Body of pancreas (tissue), 4 donors: ENCODE results near the gene CERS3. TPM values are rescaled to one million over a fixed set of nuclear protein-coding genes. Genes with fewer than 3 reads are reported as not detected.

Source experiments
- ATAC-seq: fragments of 150-250 bp; one replicate; pipeline ENCODE4 v1.9.1; 2016
- DNase-seq, 4 donors: peaks; one replicate each; pipeline ENCODE4 v3.0.0-alpha.2; 2019
- H3K27ac ChIP-seq, 4 donors: fragments of 200-600 bp; sonication (generic); 1 replicate in 3 of 4; 2 replicates in 1 of 4; pipeline versions ENCODE4 v1.5.1 to v1.6.1; 2016 to 2019; ENCODE audit warnings: mild to moderate bottlenecking in 1 of 4, mixed read lengths in 1 of 4, moderate library complexity in 1 of 4
- H3K27me3 ChIP-seq, 2 donors: fragments of 200-600 bp; sonication (generic); one replicate each; pipeline ENCODE4 v1.6.0; 2016; ENCODE audit warnings: mild to moderate bottlenecking in 1 of 2
- H3K36me3 ChIP-seq, 2 donors: fragments of 200-600 bp; sonication (generic); replicated peaks in 1 of 2; 2 replicates each; pipeline ENCODE4 v1.5.1; 2016; ENCODE audit warnings: low read depth in 2 of 2; ENCODE audit not compliant: insufficient read depth in 1 of 2
- H3K4me1 ChIP-seq: fragments of 200-600 bp; sonication (generic); one replicate; pipeline ENCODE4 v1.6.0; 2016
- H3K4me3 ChIP-seq, 2 donors: fragments of 200-600 bp; sonication (generic); 1 replicate in 1 of 2; 2 replicates in 1 of 2; pipeline ENCODE4 v1.5.1; 2016 to 2019
- H3K9me3 ChIP-seq, 3 donors: fragments of 200-600 bp; sonication (generic); 1 replicate in 2 of 3; 2 replicates in 1 of 3; pipeline ENCODE4 v1.5.1; 2016
- POLR2A ChIP-seq, 3 donors: fragments of 450-650 bp; IDR thresholded peaks; one replicate each; pipeline ENCODE4 v1.6.1; 2016; ENCODE audit warnings: antibody characterized with exemption in 3 of 3, mild to moderate bottlenecking in 2 of 3
- WGBS, 2 donors: methylation state at CpG; one replicate each; pipeline ENCODE4 v1.1.5; 2017; 5-methylcytosine and 5-hydroxymethylcytosine counted together
- intact Hi-C: fragments of 100-400 bp; cut with DNase I; formaldehyde crosslinking; loops from one replicate; pipeline ENCODE4 v1.15.1; 2023
- total RNA-seq, 2 donors: library from RNA; depleted of rRNA; stranded (reverse); fragments of >200 nt; gene quantifications; one replicate each; pipeline ENCODE4 v1.1.0, GENCODE V29; 2016
- TF ChIP-seq, protein P1 (sequence below), 7 experiments: fragments of 450-650 bp in 4 of 7; fragments of 200-600 bp in 3 of 7; sonication (generic) in 3 of 7; IDR thresholded peaks; one replicate each; pipeline ENCODE4 v1.5.1; 2016 to 2019; ENCODE audit warnings: antibody characterized with exemption in 7 of 7

Gene CERS3
- total RNA-seq, 2 donors from 2014 or later = 0.33 TPM; not detected in 1

DNA sequence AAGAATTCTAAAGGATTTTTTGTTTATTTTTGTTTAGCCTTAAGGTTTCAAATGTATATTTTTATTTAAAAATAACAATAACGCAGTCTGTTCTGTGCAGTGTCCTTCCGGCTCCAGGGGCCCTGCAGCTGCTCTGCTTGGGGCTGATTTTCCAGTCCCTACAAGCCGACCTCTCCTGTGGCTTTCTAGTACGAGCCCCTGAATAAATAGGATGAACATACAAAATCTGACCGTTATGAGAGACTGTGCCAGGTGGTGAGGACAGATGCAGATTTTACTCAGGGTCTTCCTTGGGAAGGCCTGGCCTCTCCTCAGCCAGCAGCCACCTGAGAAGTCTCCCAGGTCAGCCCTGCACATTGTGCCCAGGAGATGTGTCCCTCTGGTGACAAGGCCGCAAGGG lies 127.8 kb downstream of the CERS3 start:
- no peaks in the 10 kb centered on the region for H3K9me3 ChIP-seq
- DNase-seq (no peak), ATAC-seq (no peak)
- H3K4me1 ChIP-seq = no peaks in the 10 kb centered on the region
- no peaks in the 10 kb centered on the region for H3K36me3 ChIP-seq
- intact Hi-C loops = no loop called here
- H3K4me3 ChIP-seq = no peak overlapping the region
- H3K27me3 ChIP-seq = no peaks in the 10 kb centered on the region
- TF ChIP-seq, protein P1, sequence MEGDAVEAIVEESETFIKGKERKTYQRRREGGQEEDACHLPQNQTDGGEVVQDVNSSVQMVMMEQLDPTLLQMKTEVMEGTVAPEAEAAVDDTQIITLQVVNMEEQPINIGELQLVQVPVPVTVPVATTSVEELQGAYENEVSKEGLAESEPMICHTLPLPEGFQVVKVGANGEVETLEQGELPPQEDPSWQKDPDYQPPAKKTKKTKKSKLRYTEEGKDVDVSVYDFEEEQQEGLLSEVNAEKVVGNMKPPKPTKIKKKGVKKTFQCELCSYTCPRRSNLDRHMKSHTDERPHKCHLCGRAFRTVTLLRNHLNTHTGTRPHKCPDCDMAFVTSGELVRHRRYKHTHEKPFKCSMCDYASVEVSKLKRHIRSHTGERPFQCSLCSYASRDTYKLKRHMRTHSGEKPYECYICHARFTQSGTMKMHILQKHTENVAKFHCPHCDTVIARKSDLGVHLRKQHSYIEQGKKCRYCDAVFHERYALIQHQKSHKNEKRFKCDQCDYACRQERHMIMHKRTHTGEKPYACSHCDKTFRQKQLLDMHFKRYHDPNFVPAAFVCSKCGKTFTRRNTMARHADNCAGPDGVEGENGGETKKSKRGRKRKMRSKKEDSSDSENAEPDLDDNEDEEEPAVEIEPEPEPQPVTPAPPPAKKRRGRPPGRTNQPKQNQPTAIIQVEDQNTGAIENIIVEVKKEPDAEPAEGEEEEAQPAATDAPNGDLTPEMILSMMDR (IDR thresholded peaks at IDR 0.05) = no peak
- TF ChIP-seq POLR2A (IDR thresholded peaks at IDR 0.05) = no peak
- no peak overlapping the region for H3K27ac ChIP-seq
- 76 to 84% methylated on average over 5 to 6 of the region's 6 CpGs for WGBS, 2 donors

DNA sequence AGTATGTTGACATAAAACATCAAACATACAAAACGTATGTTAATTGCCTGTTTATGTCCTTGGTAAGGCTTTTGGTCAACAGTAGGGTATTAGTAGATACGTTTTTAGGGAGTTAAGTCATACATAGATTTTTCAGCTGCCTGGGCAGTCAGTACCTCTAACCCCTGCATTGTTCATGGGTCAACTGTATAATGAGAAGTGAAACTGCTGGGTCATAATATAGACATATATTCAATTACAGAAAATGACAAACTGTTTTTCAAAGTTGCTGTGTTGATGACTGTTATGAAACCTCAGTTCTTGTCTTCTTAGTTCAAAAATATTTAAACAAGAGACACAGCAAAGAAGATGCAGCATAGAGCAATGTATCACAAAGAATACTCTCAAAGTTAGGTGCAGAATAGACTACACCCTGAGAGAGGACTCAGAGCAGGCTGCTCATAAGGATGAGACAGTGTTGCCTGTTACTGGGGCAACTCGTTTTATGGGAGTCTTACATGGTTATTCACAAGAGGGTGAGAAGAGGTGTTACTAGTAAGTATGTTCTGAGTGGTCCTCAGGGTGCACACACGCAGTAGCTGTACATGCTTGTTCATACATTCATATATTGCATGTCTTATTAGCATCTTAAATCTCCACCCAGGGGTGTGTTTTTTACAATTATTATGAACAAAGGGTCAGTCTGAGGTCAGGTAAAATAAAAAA lies 133.9 kb downstream of the CERS3 start:
- Histone ChIP-seq H3K27ac (no peak overlapping the region), H3K36me3 (no peaks in the 10 kb centered on the region), H3K4me1 (no peaks in the 10 kb centered on the region), H3K27me3 (no peaks in the 10 kb centered on the region), H3K9me3 (no peaks in the 10 kb centered on the region), H3K4me3 (no peak overlapping the region)
- DNase-seq (no peak), ATAC-seq (no peak)
- intact Hi-C loops = no loop called here
- TF ChIP-seq POLR2A (IDR thresholded peaks at IDR 0.05) = no peak
- TF ChIP-seq, protein P1 (IDR thresholded peaks at IDR 0.05) = no peak
- 38 to 41% methylated on average over 4 of the region's 4 CpGs for WGBS, 2 donors

GRCh38 chr15:100393008-100393407 lies 135.7 kb downstream of the CERS3 start:
- WGBS, 2 donors = 50 to 52% methylated on average over 2 of the region's 2 CpGs
- intact Hi-C loops = no loop called here
- DNase-seq (no peak), ATAC-seq (no peak)
- Histone ChIP-seq H3K27me3 (no peaks in the 10 kb centered on the region), H3K27ac (no peak overlapping the region), H3K4me1 (no peaks in the 10 kb centered on the region), H3K4me3 (no peak overlapping the region), H3K36me3 (no peaks in the 10 kb centered on the region), H3K9me3 (no peaks in the 10 kb centered on the region)
- TF ChIP-seq, protein P1 (IDR thresholded peaks at IDR 0.05) = no peak
- TF ChIP-seq POLR2A (IDR thresholded peaks at IDR 0.05) = no peak

- H3K27me3 ChIP-seq = no peaks in the 10 kb centered on the region
- peaks cover 0 to 16% (median 0%) of the 10 kb centered on the region in 3 donors for H3K9me3 ChIP-seq
- no peak overlapping the region for H3K4me3 ChIP-seq
- DNase-seq (no peak), ATAC-seq (no peak)
- 74 to 84% methylated on average over 3 of the region's 3 CpGs for WGBS, 2 donors
- intact Hi-C loops = no loop called here
- TF ChIP-seq POLR2A (IDR thresholded peaks at IDR 0.05) = no peak
- TF ChIP-seq, protein P1 (IDR thresholded peaks at IDR 0.05) = no peak
- H3K36me3 ChIP-seq = no peaks in the 10 kb centered on the region
- no peak overlapping the region for H3K27ac ChIP-seq
- H3K4me1 ChIP-seq = peaks cover 5% of the 10 kb centered on the region
Measured at GRCh38 chr15:100385300-100386050, 143.3 kb downstream of the CERS3 start.
